GM18870 (cell line): ENCODE measurements around the gene POLR1A.

ENCODE experiments used
- ATAC-seq: cut with Tn5 transposase; IDR thresholded peaks from one replicate; pipeline ENCODE4 v1.9.1; 2021; ENCODE audit warnings: moderate library complexity; ENCODE audit not compliant: unreplicated experiment

The POLR1A gene

GRCh38 chr2:86038291-86039081 is 67.2 kb downstream of the POLR1A start:
- ATAC-seq, result peak; percentile 54

DNA sequence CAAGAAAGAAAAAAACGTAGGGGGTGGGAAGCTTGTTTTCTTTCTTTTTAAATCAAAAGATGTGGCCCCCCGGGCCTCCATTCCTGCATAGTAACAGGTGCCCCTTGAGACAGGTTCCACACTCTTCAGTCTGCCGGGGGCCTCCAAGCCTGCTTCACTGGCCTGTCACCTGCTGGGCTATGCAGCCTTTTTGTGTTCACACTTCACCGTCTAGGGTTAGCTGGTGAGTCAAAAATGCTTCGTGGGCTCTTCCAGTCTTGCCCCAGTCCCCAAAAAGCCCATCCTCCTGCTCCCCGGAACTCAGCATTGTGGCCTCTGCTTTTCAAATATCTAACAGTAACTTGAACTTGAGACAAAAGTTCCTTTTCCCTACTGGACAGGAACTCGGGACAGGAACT is 67.9 kb downstream of the POLR1A start:
- ATAC-seq, result no peak

- no peak for ATAC-seq
These were observed 68.4 kb downstream of the POLR1A start for GRCh38 chr2:86037141-86037794.

GRCh38 chr2:86036669-86037138 is 69.0 kb downstream of the POLR1A start:
- ATAC-seq, result peak; percentile 47

DNA sequence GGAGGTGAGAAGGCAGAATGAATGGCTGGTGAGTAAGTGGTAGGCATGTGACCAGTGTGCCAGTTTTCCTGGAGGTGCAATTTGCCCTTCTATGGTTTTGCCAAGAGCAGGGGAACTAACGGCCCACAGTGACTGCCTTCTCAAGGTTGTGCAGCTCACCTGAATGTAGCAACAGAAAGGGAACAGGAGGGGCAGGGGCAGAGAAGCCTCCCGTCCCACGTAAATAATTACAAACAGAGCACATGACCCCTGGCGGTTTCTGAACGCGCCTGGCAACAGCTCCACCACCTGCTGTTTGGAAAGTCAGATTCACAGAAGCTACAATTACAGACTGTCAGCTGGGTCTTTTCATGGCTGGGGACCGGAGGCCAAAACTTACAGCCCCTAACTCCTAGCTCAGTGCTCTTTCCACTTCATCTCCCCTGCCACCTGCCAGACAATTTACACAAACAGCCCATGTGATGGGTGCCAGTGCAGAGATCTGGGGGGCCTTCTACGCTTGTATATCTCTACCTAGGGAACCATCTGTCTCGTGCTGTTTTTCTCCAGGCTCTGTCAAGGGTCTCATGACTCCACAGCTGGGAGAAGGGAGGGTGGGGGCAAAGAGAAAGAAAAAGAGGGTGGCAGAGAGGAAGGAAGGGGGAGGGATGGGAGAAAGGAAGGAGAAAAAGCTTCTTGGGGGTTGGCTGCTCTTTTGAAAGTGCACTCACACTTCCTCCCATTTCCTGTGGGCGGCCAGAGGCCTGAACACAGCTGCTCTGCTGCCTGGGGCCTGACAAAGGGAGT is 69.6 kb downstream of the POLR1A start:
- peak; percentile 53 for ATAC-seq

- ATAC-seq, result no peak
These were observed 70.3 kb downstream of the POLR1A start for GRCh38 chr2:86035376-86035882.

DNA sequence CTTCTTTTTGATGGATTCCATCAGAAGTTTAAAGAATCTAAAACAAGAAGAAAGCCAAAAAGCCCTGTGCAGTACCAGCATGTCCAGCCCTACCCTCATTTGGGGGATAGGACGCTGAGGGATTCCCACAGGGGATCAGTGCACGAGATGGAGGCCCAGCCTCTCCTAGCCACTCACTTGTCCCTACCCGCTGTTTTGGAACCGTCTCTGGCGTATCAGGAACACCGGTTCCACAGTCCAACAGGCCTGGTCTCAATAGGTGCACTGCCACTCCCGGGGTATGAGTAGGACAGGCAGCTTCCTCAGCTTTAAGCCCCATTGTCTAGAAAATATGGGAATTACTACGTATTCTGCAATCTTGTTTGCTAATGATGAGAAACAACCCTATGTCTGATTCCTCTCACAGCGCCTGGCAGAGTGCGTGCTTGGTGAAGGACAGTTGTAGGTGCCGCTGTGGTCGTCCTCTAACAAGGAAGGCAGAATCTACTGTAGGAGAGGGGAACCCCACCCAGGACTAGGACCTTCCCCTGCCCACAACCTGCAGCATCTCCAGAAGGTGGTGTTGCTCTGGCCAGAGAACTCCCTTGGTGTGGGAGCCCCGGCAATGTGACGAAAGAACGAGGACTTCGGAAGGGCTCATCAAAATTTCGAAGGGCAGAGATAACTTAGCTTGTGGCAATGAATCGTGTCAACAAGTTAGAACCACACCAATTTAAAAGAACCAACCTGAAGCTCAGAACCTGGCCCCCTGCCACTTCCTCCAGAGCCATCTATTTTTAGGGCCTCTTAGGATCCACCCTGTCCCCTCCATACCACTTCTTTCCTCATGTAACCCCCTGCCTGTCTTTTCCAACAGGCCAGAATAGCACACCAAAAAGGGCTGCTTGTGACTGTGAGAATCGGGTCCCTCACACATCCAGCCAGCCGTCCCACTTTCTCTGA is 71.7 kb downstream of the POLR1A start:
- no peak for ATAC-seq

GRCh38 chr2:86032861-86033595 is 72.7 kb downstream of the POLR1A start:
- ATAC-seq, result no peak

- no peak for ATAC-seq
These were observed 74.1 kb downstream of the POLR1A start for GRCh38 chr2:86031606-86032005.

- no peak for ATAC-seq
These were observed 74.5 kb downstream of the POLR1A start for GRCh38 chr2:86031151-86031550.

- ATAC-seq, result no peak
These were observed 75.8 kb downstream of the POLR1A start for GRCh38 chr2:86029873-86030272.

DNA sequence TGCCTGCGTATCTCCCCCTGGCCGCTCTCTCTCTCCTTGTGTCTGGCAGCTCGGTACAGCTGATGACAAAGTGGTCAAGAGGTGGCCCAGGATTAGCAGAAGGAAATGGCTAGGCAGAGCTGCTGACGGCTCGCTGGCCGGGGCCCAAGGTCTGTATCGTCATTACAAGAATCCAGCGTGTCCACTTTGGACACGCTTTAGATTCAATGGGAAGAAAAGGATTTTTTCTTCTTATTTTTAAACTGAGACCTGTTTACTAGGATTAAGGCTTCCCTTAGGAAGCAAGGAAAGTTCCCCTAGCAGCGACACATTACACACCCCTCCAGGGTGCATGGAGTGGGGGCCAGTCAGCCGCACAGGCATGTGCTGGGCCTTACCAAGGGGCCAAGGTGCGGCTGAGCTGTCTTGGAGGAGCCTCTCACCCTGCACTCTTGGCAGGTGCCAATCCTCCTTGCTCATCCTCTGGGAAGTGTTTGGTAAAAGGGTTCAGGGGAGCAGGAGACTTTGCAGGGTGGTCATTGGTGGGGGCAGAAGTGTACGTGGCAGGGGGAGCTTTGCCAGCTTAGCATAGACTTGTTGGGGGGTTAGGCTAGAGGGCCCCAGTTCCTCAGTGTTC is 76.8 kb downstream of the POLR1A start:
- no peak for ATAC-seq

DNA sequence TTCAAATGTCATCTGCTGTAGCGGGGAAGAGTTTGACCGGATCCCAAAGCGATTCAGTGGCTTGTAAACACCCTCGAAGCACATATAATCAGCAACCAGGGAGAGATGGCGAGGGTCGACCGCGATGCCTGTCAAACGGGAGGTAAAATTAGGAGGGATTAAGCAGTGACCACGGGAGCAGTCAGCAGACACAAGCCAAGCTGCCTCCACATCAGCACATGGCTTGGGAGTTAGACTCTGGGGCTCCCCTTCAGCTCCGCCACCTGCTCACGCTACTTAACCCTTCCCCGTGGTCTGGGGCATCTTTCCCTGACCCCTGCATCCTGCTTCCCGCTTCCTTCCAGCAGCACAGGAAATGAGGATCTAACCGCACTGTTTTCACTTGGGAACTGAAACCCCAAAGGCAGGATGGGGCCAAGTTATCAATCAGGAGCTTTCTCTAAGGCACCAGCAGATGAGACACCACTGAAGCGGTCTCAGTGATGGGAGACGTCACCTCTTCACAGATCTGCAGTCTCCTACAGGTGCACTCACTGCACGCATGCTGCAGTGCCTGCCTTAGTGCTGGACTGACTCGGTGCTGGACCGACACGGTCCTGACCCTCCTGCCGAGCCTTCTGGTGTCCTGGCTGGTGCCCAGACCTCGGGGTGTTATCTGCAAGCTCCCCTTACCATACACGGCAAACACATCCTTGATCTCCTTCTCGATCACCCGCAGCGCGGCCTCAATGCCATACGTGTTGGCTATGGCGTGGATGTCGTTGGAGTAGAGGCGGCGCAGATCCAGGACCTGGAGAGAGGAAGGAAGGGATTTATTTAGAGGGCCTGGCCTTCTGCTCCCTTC is 77.5 kb downstream of the POLR1A start:
- ATAC-seq, result no peak

GRCh38 chr2:86027196-86027921 is 78.3 kb downstream of the POLR1A start:
- ATAC-seq, result no peak

- no peak for ATAC-seq
These were observed 79.0 kb downstream of the POLR1A start for GRCh38 chr2:86026744-86027065.

GRCh38 chr2:86025976-86026743 is 79.5 kb downstream of the POLR1A start:
- no peak for ATAC-seq

- ATAC-seq, result no peak
These were observed 80.4 kb downstream of the POLR1A start for GRCh38 chr2:86025229-86025820.
